IMR-90 (cell line): ENCODE measurements around the gene PRPS1. TPM values are rescaled to one million over a fixed set of nuclear protein-coding genes. Genes with fewer than 3 reads are reported as not detected.

Experiments
- ATAC-seq: fragments of 200-7000 bp; cut with Tn5 transposase; 2 replicates; pipeline ENCODE4 v1.9.1; 2020; ENCODE audit warnings: low read depth, mild to moderate bottlenecking, moderate library complexity
- BruUV-seq: library from RNA; stranded (reverse); fragments of 400-500 nt; replicated peaks from 2 replicates; lab custom pipeline; 2021; lab: Mats Ljungman, UMichigan
- CTCF ChIA-PET: fragments of 300-600 bp; formaldehyde crosslinking; extraction: SDS; loops from one replicate; lab custom pipeline; 2021; ENCODE audit warnings: antibody characterized with exemption; lab: Yijun Ruan, JAX
- POLR2A ChIA-PET: fragments of 300-600 bp; sonication (Branson Sonifier 250); formaldehyde crosslinking; loops from one replicate; lab custom pipeline; 2022; ENCODE audit warnings: antibody characterized with exemption; ENCODE audit not compliant: unreplicated experiment; lab: Charles Lee
- DNase-seq: peaks from one replicate; pipeline ENCODE4 v3.0.0; 2013
- H2AFZ ChIP-seq: replicated peaks from 2 replicates; pipeline ENCODE3; 2013; ENCODE audit warnings: low read length, mild to moderate bottlenecking; ENCODE audit not compliant: poor library complexity
- H2AK5ac ChIP-seq: 2 replicates; pipeline ENCODE4 v1.6.1; 2013; ENCODE audit warnings: low read depth, low read length, inconsistent platforms
- H2AK9ac ChIP-seq: replicated peaks from 2 replicates; pipeline ENCODE3; 2013; ENCODE audit warnings: mild to moderate bottlenecking, low read depth, low read length, moderate library complexity; ENCODE audit not compliant: poor library complexity
- H2BK120ac ChIP-seq: 2 replicates; pipeline ENCODE4 v1.6.1; 2013; ENCODE audit warnings: low read depth, low read length, inconsistent platforms
- H2BK15ac ChIP-seq: 3 replicates; pipeline ENCODE4 v1.6.1; 2013; ENCODE audit warnings: low read depth, low read length, inconsistent platforms
- H2BK20ac ChIP-seq: 2 replicates; pipeline ENCODE4 v1.6.1; 2013; ENCODE audit warnings: low read depth, mild to moderate bottlenecking, inconsistent platforms, low read length, moderate library complexity
- H2BK5ac ChIP-seq: 2 replicates; pipeline ENCODE4 v1.6.1; 2013; ENCODE audit warnings: mild to moderate bottlenecking, low read depth, low read length, inconsistent platforms; ENCODE audit not compliant: poor library complexity, severe bottlenecking
- H3K14ac ChIP-seq: replicated peaks from 2 replicates; pipeline ENCODE4 v1.6.1; 2013; ENCODE audit warnings: low read depth, low read length, inconsistent platforms
- H3K18ac ChIP-seq: 2 replicates; pipeline ENCODE4 v1.6.1; 2013; ENCODE audit warnings: low read depth, low read length, control low read depth
- H3K23ac ChIP-seq: 2 replicates; pipeline ENCODE4 v1.6.1; 2013; ENCODE audit warnings: low read depth, low read length, inconsistent platforms
- H3K27ac ChIP-seq: 2 replicates; pipeline ENCODE4 v1.5.1; 2013; ENCODE audit warnings: mild to moderate bottlenecking, control low read depth, low read length; ENCODE audit not compliant: insufficient read depth
- H3K27me3 ChIP-seq: 2 replicates; pipeline ENCODE4 v1.6.1; 2013; ENCODE audit warnings: low read length; ENCODE audit not compliant: control insufficient read depth, insufficient read depth
- H3K36me3 ChIP-seq: 2 replicates; pipeline ENCODE4 v1.6.1; 2013; ENCODE audit warnings: low read length, mixed read lengths; ENCODE audit not compliant: control insufficient read depth, insufficient read depth
- H3K4ac ChIP-seq: 2 replicates; pipeline ENCODE4 v1.6.1; 2013; ENCODE audit warnings: low read depth, low read length, inconsistent platforms
- H3K4me1 ChIP-seq: 2 replicates; pipeline ENCODE4 v1.6.1; 2013; ENCODE audit warnings: low read length, mixed read lengths; ENCODE audit not compliant: control insufficient read depth, insufficient read depth
- H3K4me2 ChIP-seq: 2 replicates; pipeline ENCODE4 v1.6.1; 2013; ENCODE audit warnings: low read depth, mild to moderate bottlenecking, control low read depth, low read length, moderate library complexity
- H3K4me3 ChIP-seq: 2 replicates; pipeline ENCODE4 v1.5.1; 2013; ENCODE audit warnings: low read depth, mild to moderate bottlenecking, control low read depth, low read length, moderate library complexity; ENCODE audit not compliant: insufficient read depth
- H3K56ac ChIP-seq: 2 replicates; pipeline ENCODE4 v1.6.1; 2013; ENCODE audit warnings: low read length, inconsistent platforms; ENCODE audit not compliant: insufficient read depth; ENCODE audit errors: extremely low read depth
- H3K79me1 ChIP-seq, 2 experiments: 2 replicates each; pipeline ENCODE4 v1.6.1; 2013; ENCODE audit warnings: low read length in 2 of 2, inconsistent platforms in 1 of 2, low read depth in 1 of 2
- H3K9ac ChIP-seq: 2 replicates; pipeline ENCODE4 v1.6.1; 2013; ENCODE audit warnings: low read depth, low read length, control low read depth
- H3K9me1 ChIP-seq: 2 replicates; pipeline ENCODE4 v1.6.1; 2013; ENCODE audit warnings: low read length, inconsistent platforms; ENCODE audit not compliant: insufficient read depth
- H3K9me3 ChIP-seq: 2 replicates; pipeline ENCODE4 v1.6.1; 2013; ENCODE audit warnings: low read length; ENCODE audit not compliant: control insufficient read depth, insufficient read depth
- H4K20me1 ChIP-seq: 2 replicates; pipeline ENCODE4 v1.6.1; 2013; ENCODE audit warnings: low read length, inconsistent platforms; ENCODE audit not compliant: insufficient read depth
- H4K5ac ChIP-seq: 2 replicates; pipeline ENCODE4 v1.6.1; 2013; ENCODE audit warnings: mild to moderate bottlenecking, low read depth, low read length, control low read depth
- H4K8ac ChIP-seq, 2 experiments: 2 replicates each; pipeline ENCODE4 v1.6.1; 2013; ENCODE audit warnings: low read depth in 2 of 2, low read length in 2 of 2, control low read depth in 1 of 2, inconsistent platforms in 1 of 2
- H4K91ac ChIP-seq: 2 replicates; pipeline ENCODE4 v1.6.1; 2013; ENCODE audit warnings: low read depth, low read length, inconsistent platforms; ENCODE audit not compliant: insufficient read depth
- CEBPB ChIP-seq: IDR thresholded peaks from 2 replicates; pipeline ENCODE4 v1.6.1; 2012; ENCODE audit warnings: low read depth, low read length, improper control_type of control experiment
- MAFK ChIP-seq: IDR thresholded peaks from 2 replicates; pipeline ENCODE4 v1.6.1; 2012; ENCODE audit warnings: low read depth, low read length, improper control_type of control experiment
- NFE2L2 ChIP-seq: fragments of 150-350 bp; IDR thresholded peaks from 2 replicates; pipeline ENCODE4 v1.6.1; 2016; ENCODE audit warnings: low read depth, mild to moderate bottlenecking, low read length
- RFX5 ChIP-seq: IDR thresholded peaks from 2 replicates; pipeline ENCODE4 v1.8.0; 2012; ENCODE audit warnings: low read depth, mild to moderate bottlenecking, low read length, moderate library complexity
- WGBS, 2 experiments: methylation state at CpG; one replicate each; pipeline versions ENCODE4 v1.1.5 to v1.1.7; 2013; ENCODE audit warnings: missing lambda C conversion rate in 2 of 2; ENCODE audit not compliant: insufficient read length in 1 of 2; ENCODE audit errors: extremely low coverage in 2 of 2; 5-methylcytosine and 5-hydroxymethylcytosine counted together
- dilution Hi-C: fragments of 300-500 bp; cut with HindIII; formaldehyde crosslinking; loops from one replicate; pipeline ENCODE4 v1.14.3; 2018; ENCODE audit warnings: low sequenced_read_pairs; ENCODE audit not compliant: unreplicated experiment
- in situ Hi-C: fragments of 300-500 bp; cut with MboI; formaldehyde crosslinking; loops from 3 replicates; pipeline ENCODE4 v1.14.3; 2019; ENCODE audit warnings: low sequenced_read_pairs, inconsistent platforms, mixed read lengths
- intact Hi-C: fragments of 100-400 bp; cut with micrococcal nuclease; formaldehyde crosslinking; loops from 2 replicates; pipeline ENCODE4 v1.10.0; 2022
- polyA plus RNA-seq, 3 experiments: library from polyadenylated mRNA; depleted of rRNA; stranded (reverse); fragments of >200 nt; gene quantifications; 2 replicates each; pipeline ENCODE4 v1.2.3, GENCODE V29; 2012; ENCODE audit warnings: low replicate concordance in 1 of 3
- total RNA-seq: library from RNA; depleted of rRNA; stranded (reverse); fragments of >200 nt; gene quantifications from 2 replicates; pipeline ENCODE4 v1.2.3, GENCODE V29; 2012

The PRPS1 gene
- total and polyA plus RNA-seq, 2 of the 4 experiments (the other 2 are of a cell fraction), result 118 to 137 TPM

- H3K4me2 ChIP-seq, result peak overlapping the region; percentile 68
- no peaks in the 10 kb centered on the region for H4K20me1 ChIP-seq
- peaks cover 19% of the 10 kb centered on the region for H3K27me3 ChIP-seq
- intact Hi-C loops, result loop anchor here (2.0 to 5.0 kb wide), 2 partner anchors 41 to 101 kb away; partner anchors contain the start of genes NCBP2L and TSC22D3
- WGBS, 2 experiments, result 0% methylated on average over 2 of the region's 9 CpGs; no CpG with 5 or more reads in 1 of the 2 experiments
- H3K14ac ChIP-seq, result no peak overlapping the region; the same call in 1 of the 2 replicates
- peak overlapping the region; percentile 19; the same call in 1 of the 2 replicates for H3K23ac ChIP-seq
- no peak overlapping the region for H3K18ac ChIP-seq
- H2BK20ac ChIP-seq, result no peak overlapping the region
- dilution Hi-C loops, result no loop called here
- POLR2A ChIA-PET, result no interaction called here
- 0 out of 2 replicates have a peak, but pooled peaks cover 1% of the 10 kb centered on the region for H3K4me1 ChIP-seq
- H2AK9ac ChIP-seq, result peak overlapping the region; percentile 44
- peak overlapping the region; percentile 42 for H3K4me3 ChIP-seq
- H3K36me3 ChIP-seq, result no peaks in the 10 kb centered on the region
- peak overlapping the region; percentile 23; the same call in 1 of the 2 replicates for H3K27ac ChIP-seq
- H3K56ac ChIP-seq, result no peak overlapping the region
- TF ChIP-seq NFE2L2, result no peak
- peak; percentile 93 for TF ChIP-seq CEBPB
- peak; percentile 29; the same call in 1 of the 2 replicates for TF ChIP-seq MAFK
- no peak for TF ChIP-seq RFX5
- no peak overlapping the region for H2AK5ac ChIP-seq
- no peak overlapping the region for H2BK120ac ChIP-seq
- no peaks in the 10 kb centered on the region for H3K79me1 ChIP-seq
- H2BK15ac ChIP-seq, result no peak overlapping the region
- H4K91ac ChIP-seq, result no peak overlapping the region
- H4K8ac ChIP-seq, result no peak overlapping the region
- no peaks in the 10 kb centered on the region for H3K9me3 ChIP-seq
- no peak overlapping the region for H4K5ac ChIP-seq
- 0 out of 2 replicates have a peak overlapping the region, but pooled peaks have one; percentile 52 for H3K4ac ChIP-seq
- CTCF ChIA-PET, result interaction anchor here (0.6 to 0.7 kb wide), 2 partner anchors 19 to 73 kb away, joined by 3 to 4 read pairs; no protein-coding TSS in a partner anchor
- no peak overlapping the region for H2BK5ac ChIP-seq
- peak overlapping the region; percentile 35 for H3K9ac ChIP-seq
- H3K9me1 ChIP-seq, result no peaks in the 10 kb centered on the region
- in situ Hi-C loops, result loop anchor here (5.0 kb wide), 1 partner anchor 41 kb away; no protein-coding TSS in a partner anchor
- ATAC-seq, result peak; percentile 18; the same call in 1 of the 2 replicates
- no TSS peak for BruUV-seq
- DNase-seq, result peak; percentile 35
- peak overlapping the region; percentile 89 for H2AFZ ChIP-seq
Measured at GRCh38 chrX:107675823-107676555, 47.7 kb downstream of the PRPS1 start.
